Suprapubic skin (tissue), 4 donors: ENCODE measurements around the gene PCNT. TPM values are rescaled to one million over a fixed set of nuclear protein-coding genes. Genes with fewer than 3 reads are reported as not detected.

Experiments used
- DNase-seq, 2 donors: peaks; one replicate each; pipeline ENCODE4 v3.0.0-alpha.2; 2019; ENCODE audit warnings: low spot score in 2 of 2
- H3K27ac ChIP-seq: fragments of 200-600 bp; sonication (generic); one replicate; pipeline ENCODE4 v1.5.1; 2019
- H3K27me3 ChIP-seq: fragments of 200-600 bp; sonication (generic); one replicate; pipeline ENCODE4 v1.5.1; 2019
- H3K36me3 ChIP-seq: fragments of 200-600 bp; sonication (generic); one replicate; pipeline ENCODE4 v1.5.1; 2019
- H3K4me1 ChIP-seq: fragments of 200-600 bp; sonication (generic); one replicate; pipeline ENCODE4 v1.5.1; 2019
- H3K4me3 ChIP-seq: fragments of 200-600 bp; sonication (generic); one replicate; pipeline ENCODE4 v1.5.1; 2019; ENCODE audit warnings: mild to moderate bottlenecking
- H3K9me3 ChIP-seq: fragments of 200-600 bp; sonication (generic); one replicate; pipeline ENCODE4 v1.5.1; 2019
- CTCF ChIP-seq, 2 donors: fragments of 200-600 bp in 1 of 2; fragments of 450-650 bp in 1 of 2; sonication (generic) in 1 of 2; IDR thresholded peaks; one replicate each; pipeline ENCODE4 v1.5.1; 2016 to 2019; ENCODE audit warnings: antibody characterized with exemption in 2 of 2, mild to moderate bottlenecking in 1 of 2, moderate library complexity in 1 of 2
- EP300 ChIP-seq: sonication (generic); formaldehyde crosslinking; IDR thresholded peaks from one replicate; pipeline ENCODE4 v1.6.1; 2017; ENCODE audit warnings: antibody characterized with exemption
- POLR2A ChIP-seq, 2 donors: fragments of 450-650 bp; IDR thresholded peaks; one replicate each; pipeline ENCODE4 v1.6.1; 2017; ENCODE audit warnings: antibody characterized with exemption in 2 of 2, mild to moderate bottlenecking in 2 of 2, moderate library complexity in 2 of 2
- POLR2AphosphoS5 ChIP-seq, 3 donors: sonication (generic); formaldehyde crosslinking; IDR thresholded peaks; one replicate each; pipeline ENCODE4 v1.6.1; 2017; ENCODE audit warnings: antibody characterized with exemption in 3 of 3
- WGBS: methylation state at CpG from one replicate; pipeline ENCODE4 v1.1.5; 2018; 5-methylcytosine and 5-hydroxymethylcytosine counted together
- total RNA-seq, 4 donors: library from RNA; depleted of rRNA; stranded (reverse); fragments of >200 nt; gene quantifications; one replicate each; pipeline ENCODE4 v1.1.0, GENCODE V29; 2016

PCNT gene
- total RNA-seq, 4 donors from 2014 or later = 27.4 to 65.2 (median 47.0) TPM

- Histone ChIP-seq H3K36me3 (no peaks in the 10 kb centered on the region), H3K4me1 (peaks cover 33% of the 10 kb centered on the region), H3K9me3 (no peaks in the 10 kb centered on the region), H3K4me3 (no peak overlapping the region), H3K27me3 (no peaks in the 10 kb centered on the region), H3K27ac (no peak overlapping the region)
- 56% methylated on average over 3 of the region's 3 CpGs for WGBS
- TF ChIP-seq EP300 = no peak
- no peak for DNase-seq
Observed at GRCh38 chr21:46454142-46454541, 130.2 kb downstream of the PCNT start.

DNA sequence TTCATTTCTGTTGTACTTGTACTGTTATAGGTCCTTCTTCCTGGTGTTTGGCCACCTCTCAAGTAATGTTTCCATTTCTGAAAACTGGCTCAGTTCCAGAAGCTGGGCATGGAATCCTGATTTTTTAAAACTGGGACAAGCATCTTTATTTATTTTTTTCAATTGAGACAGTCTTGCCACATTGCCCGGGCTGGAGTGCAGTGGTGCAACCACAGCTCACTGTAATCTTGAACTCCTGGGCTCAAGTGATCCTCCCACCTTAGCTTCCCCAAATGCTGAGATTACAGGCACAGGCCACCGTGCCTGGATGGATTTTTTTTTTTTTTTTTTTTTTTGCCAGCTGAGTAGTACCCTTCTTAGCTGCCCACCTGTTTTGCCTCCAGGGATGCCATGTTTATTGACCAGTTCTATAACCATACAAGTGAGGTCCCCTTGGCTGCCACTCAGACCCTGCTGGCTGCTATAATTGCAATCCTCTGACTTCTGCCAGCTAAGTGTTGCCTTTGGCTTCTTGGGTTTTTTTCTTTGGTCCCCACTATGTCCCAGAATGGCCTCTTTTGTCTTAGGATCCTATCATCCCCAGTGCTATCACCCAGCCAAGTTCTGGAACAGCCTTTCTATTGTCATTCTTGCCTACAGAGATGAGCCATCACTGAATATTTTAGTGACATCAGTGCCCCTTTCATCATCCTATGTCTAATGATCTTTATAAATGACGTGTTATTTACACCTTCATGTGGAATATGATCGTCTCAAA lies 130.9 kb downstream of the PCNT start:
- H3K36me3 ChIP-seq = no peaks in the 10 kb centered on the region
- no peak overlapping the region for H3K4me3 ChIP-seq
- no peak overlapping the region for H3K27ac ChIP-seq
- peaks cover 38% of the 10 kb centered on the region for H3K4me1 ChIP-seq
- H3K9me3 ChIP-seq = no peaks in the 10 kb centered on the region
- WGBS = 68% methylated on average over 4 of the region's 4 CpGs
- H3K27me3 ChIP-seq = no peaks in the 10 kb centered on the region
- DNase-seq = peak in 1 of 2 donors; percentile 8
- TF ChIP-seq EP300 = no peak
- no peak for TF ChIP-seq CTCF (IDR thresholded peaks at IDR 0.05)
- no peak for TF ChIP-seq POLR2A (IDR thresholded peaks at IDR 0.05)
- no peak for TF ChIP-seq POLR2AphosphoS5 (IDR thresholded peaks at IDR 0.05)

DNA sequence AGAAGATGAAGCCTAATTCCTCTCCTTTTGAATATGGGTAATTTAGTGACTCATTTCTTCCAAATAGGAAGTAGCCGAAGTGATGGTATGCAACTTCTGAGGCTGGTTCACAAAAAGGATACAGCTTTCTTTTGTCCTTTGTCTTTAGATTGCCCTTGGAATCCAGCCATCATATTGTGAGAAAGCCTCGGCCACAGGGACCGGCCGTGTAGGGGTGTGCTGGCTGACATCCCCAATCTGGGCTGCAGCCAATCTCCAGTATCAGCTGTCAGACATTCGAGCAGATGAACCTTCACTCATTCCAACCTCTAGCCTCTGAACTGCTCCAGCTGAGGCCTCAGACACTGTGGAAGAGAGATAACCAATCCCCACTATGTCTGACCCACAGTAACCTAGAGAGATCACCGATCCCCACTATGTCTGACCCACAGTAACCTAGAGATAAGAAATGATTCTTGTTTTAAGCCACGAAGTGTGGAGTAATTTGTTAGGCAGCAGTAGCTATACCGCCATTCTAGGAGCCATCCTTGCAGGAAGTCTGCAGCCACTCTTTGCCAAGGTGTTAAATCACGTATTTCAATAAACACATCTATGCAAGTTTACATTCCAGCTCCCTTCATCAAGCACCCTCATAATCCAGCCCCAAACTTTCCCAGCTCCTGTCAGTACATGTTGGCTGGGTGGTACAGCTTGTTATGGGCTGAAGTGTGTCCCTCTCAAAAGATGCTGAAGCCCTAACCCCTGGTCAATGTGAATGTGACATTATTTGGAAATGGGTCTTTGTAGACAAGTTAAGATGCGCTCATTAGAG lies 131.8 kb downstream of the PCNT start:
- no peak for TF ChIP-seq POLR2AphosphoS5 (IDR thresholded peaks at IDR 0.05)
- no peak for TF ChIP-seq POLR2A (IDR thresholded peaks at IDR 0.05)
- no peak for TF ChIP-seq CTCF (IDR thresholded peaks at IDR 0.05)
- TF ChIP-seq EP300 = no peak
- Histone ChIP-seq H3K27ac (no peak overlapping the region), H3K4me3 (no peak overlapping the region), H3K4me1 (peaks cover 45% of the 10 kb centered on the region), H3K9me3 (no peaks in the 10 kb centered on the region), H3K27me3 (no peaks in the 10 kb centered on the region), H3K36me3 (no peaks in the 10 kb centered on the region)
- peak in 1 of 2 donors; percentile 48 for DNase-seq
- 55% methylated on average over 10 of the region's 10 CpGs for WGBS

GRCh38 chr21:46456750-46457149 lies 132.8 kb downstream of the PCNT start:
- WGBS = 60% methylated on average over 4 of the region's 4 CpGs
- TF ChIP-seq CTCF (IDR thresholded peaks at IDR 0.05) = no peak
- no peak for TF ChIP-seq EP300
- TF ChIP-seq POLR2AphosphoS5 (IDR thresholded peaks at IDR 0.05) = no peak
- TF ChIP-seq POLR2A (IDR thresholded peaks at IDR 0.05) = no peak
- Histone ChIP-seq H3K27ac (no peak overlapping the region), H3K27me3 (no peaks in the 10 kb centered on the region), H3K4me1 (peaks cover 46% of the 10 kb centered on the region), H3K9me3 (no peaks in the 10 kb centered on the region), H3K36me3 (no peaks in the 10 kb centered on the region), H3K4me3 (no peak overlapping the region)
- peak in 1 of 2 donors; percentile 53 for DNase-seq

DNA sequence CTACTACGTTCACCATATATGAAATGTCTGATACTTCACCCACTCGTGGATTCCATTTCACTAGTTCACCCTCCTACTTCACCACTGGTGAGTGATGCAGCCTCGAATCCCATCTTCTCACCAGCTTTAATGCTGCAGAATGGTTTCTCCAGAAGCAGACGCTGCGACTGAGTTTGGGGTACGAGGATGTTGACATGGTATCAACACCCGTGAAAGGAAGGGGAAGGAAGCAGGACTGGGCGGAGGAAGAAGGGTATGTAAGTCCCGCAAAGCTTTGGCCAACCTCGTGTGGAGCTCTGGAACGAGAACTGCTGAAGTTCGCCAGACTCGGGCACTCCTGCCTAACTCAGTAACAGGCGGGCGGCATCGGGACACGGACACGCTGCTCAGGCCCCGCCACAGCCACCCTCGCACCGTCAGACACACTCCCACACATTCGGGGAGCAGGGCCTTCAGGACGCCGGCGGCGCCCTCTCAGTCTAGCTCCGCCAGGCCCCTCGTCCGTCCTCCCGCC lies 133.9 kb downstream of the PCNT start:
- no peaks in the 10 kb centered on the region for H3K9me3 ChIP-seq
- H3K36me3 ChIP-seq = no peaks in the 10 kb centered on the region
- no peaks in the 10 kb centered on the region for H3K27me3 ChIP-seq
- H3K27ac ChIP-seq = peak overlapping the region; percentile 93
- DNase-seq = peak in 1 of 2 donors; percentile 81
- peak overlapping the region; percentile 96 for H3K4me3 ChIP-seq
- WGBS = 2% methylated on average over 12 of the region's 30 CpGs
- H3K4me1 ChIP-seq = peaks cover 46% of the 10 kb centered on the region
- TF ChIP-seq EP300 = no peak
- TF ChIP-seq POLR2AphosphoS5 (IDR thresholded peaks at IDR 0.05) = no peak
- no peak for TF ChIP-seq POLR2A (IDR thresholded peaks at IDR 0.05)
- TF ChIP-seq CTCF (IDR thresholded peaks at IDR 0.05) = no peak
